Natural killer cell (primary cell): ENCODE data around the gene TTC7B. TPM values are rescaled to one million over a fixed set of nuclear protein-coding genes. Genes with fewer than 3 reads are reported as not detected.

ENCODE experiments used
- ATAC-seq, 3 donors: fragments of 150-1000 bp in 2 of 3; fragments of 200-7000 bp in 1 of 3; cut with Tn5 transposase; 1 replicate in 1 of 3; 2 replicates in 2 of 3; pipeline ENCODE4 v1.10.0; 2021; ENCODE audit warnings: mild to moderate bottlenecking in 2 of 3, moderate library complexity in 2 of 3
- DNase-seq, 2 donors: peaks; one replicate each; pipeline versions ENCODE4 v3.0.0 to v3.0.0-alpha.2; 2013 to 2021; ENCODE audit warnings: mixed read lengths in 1 of 2
- H3K27ac ChIP-seq: one replicate; pipeline ENCODE4 v1.5.1; 2013; ENCODE audit warnings: mild to moderate bottlenecking, low read length
- H3K27me3 ChIP-seq: one replicate; pipeline ENCODE4 v1.6.1; 2013; ENCODE audit warnings: low read length; ENCODE audit not compliant: control insufficient read depth, insufficient read depth
- H3K36me3 ChIP-seq: one replicate; pipeline ENCODE4 v1.6.1; 2013; ENCODE audit warnings: low read length; ENCODE audit not compliant: control insufficient read depth, insufficient read depth
- H3K4me1 ChIP-seq: one replicate; pipeline ENCODE4 v1.6.1; 2013; ENCODE audit warnings: low read length; ENCODE audit not compliant: control insufficient read depth, insufficient read depth
- H3K4me3 ChIP-seq: one replicate; pipeline ENCODE4 v1.5.1; 2013; ENCODE audit warnings: low read length
- H3K9me3 ChIP-seq: one replicate; pipeline ENCODE4 v1.6.1; 2013; ENCODE audit warnings: low read length; ENCODE audit not compliant: control insufficient read depth, insufficient read depth
- H3K27ac Mint-ChIP-seq, 2 donors: one replicate each; pipeline ENCODE4 v1.8.0; 2022; ENCODE audit warnings: mild to moderate bottlenecking in 2 of 2, mixed read lengths in 2 of 2, moderate library complexity in 1 of 2
- H3K27me3 Mint-ChIP-seq, 2 donors: one replicate each; pipeline ENCODE4 v1.8.0; 2022; ENCODE audit warnings: low read depth in 2 of 2, mixed read lengths in 2 of 2
- H3K36me3 Mint-ChIP-seq: one replicate; pipeline ENCODE4 v1.8.0; 2022; ENCODE audit warnings: mixed read lengths
- H3K4me1 Mint-ChIP-seq, 2 donors: one replicate each; pipeline ENCODE4 v1.8.0; 2022; ENCODE audit warnings: mixed read lengths in 2 of 2
- H3K4me3 Mint-ChIP-seq: one replicate; pipeline ENCODE4 v1.8.0; 2022; ENCODE audit warnings: mild to moderate bottlenecking, moderate library complexity, mixed read lengths
- H3K9me3 Mint-ChIP-seq, 2 donors: one replicate each; pipeline ENCODE4 v1.8.0; 2022; ENCODE audit warnings: mixed read lengths in 2 of 2
- WGBS: methylation state at CpG from one replicate; pipeline ENCODE4 v1.1.7; 2013; ENCODE audit warnings: missing lambda C conversion rate; ENCODE audit not compliant: insufficient coverage; 5-methylcytosine and 5-hydroxymethylcytosine counted together
- intact Hi-C: fragments of 100-400 bp; cut with micrococcal nuclease; formaldehyde crosslinking; loops from one replicate; pipeline ENCODE4 v1.14.2; 2022
- total RNA-seq, 4 donors: library from RNA; stranded (reverse); fragments of 120-200 nt in 1 of 4; gene quantifications; one replicate each; pipeline versions ENCODE4 v1.2.3 to v1.2.4, GENCODE V29; 2013 to 2022
- TF ChIP-seq, protein P1 (sequence below): fragments of 200-600 bp; IDR thresholded peaks from one replicate; pipeline ENCODE4 v1.8.0; 2022; ENCODE audit warnings: antibody characterized with exemption

The TTC7B gene
- total RNA-seq, 3 donors from 2014 or later (not counting 1 experiment from before 2014, with no cell fraction given): 1.7 to 17.2 (median 5.9) TPM

DNA sequence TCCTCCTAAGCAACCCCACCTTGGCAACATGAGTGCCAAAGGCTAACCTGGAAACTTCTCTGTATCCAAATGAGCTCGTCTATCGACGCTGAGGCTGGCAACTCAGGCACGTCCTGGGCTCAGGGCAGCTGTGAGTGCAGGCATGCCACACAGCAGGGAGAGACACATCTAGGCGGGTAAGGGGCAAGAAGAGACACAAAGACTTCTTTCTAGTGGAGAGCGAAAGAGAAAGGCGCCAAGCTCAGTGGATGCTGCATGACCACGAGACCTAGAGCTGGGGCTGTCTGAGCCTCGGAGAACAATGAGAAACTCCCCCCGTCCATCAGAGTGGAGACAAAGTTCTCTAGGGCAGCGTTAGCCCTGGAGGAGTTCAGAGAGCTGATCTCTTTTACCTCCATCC, 249.0 kb downstream of the TTC7B start:
- H3K4me3 ChIP-seq: no peak overlapping the region

DNA sequence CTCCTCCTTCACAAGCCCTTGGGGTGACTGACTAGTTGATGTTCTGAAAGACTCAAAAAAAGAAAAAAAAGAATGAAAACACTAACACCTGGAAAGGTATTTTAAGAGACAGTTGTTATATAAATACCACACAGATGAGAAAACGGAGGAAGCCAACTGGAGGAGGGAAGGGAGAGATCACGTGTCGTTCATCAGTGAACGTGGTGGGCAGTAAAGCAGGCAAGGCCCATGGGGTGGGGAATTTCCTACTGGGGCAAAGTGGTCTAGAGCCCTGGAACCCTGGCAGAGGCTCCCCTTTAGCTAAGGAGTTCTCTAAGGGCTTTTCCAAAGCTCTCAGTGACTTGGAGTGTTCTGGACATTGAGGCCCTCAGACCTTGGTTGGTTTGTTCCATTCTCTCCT, 249.7 kb downstream of the TTC7B start:
- Mint-ChIP-seq H3K27me3 (no peaks in the 10 kb centered on the region), H3K36me3 (no peaks in the 10 kb centered on the region), H3K9me3 (no peaks in the 10 kb centered on the region), H3K27ac (no peak overlapping the region), H3K4me3 (no peak overlapping the region), H3K4me1 (no peaks in the 10 kb centered on the region)
- Histone ChIP-seq H3K27ac (no peak overlapping the region), H3K4me1 (no peaks in the 10 kb centered on the region), H3K4me3 (no peak overlapping the region), H3K27me3 (no peaks in the 10 kb centered on the region), H3K9me3 (no peaks in the 10 kb centered on the region), H3K36me3 (no peaks in the 10 kb centered on the region)
- DNase-seq: no peak
- intact Hi-C loops: no loop called here
- TF ChIP-seq, protein P1, sequence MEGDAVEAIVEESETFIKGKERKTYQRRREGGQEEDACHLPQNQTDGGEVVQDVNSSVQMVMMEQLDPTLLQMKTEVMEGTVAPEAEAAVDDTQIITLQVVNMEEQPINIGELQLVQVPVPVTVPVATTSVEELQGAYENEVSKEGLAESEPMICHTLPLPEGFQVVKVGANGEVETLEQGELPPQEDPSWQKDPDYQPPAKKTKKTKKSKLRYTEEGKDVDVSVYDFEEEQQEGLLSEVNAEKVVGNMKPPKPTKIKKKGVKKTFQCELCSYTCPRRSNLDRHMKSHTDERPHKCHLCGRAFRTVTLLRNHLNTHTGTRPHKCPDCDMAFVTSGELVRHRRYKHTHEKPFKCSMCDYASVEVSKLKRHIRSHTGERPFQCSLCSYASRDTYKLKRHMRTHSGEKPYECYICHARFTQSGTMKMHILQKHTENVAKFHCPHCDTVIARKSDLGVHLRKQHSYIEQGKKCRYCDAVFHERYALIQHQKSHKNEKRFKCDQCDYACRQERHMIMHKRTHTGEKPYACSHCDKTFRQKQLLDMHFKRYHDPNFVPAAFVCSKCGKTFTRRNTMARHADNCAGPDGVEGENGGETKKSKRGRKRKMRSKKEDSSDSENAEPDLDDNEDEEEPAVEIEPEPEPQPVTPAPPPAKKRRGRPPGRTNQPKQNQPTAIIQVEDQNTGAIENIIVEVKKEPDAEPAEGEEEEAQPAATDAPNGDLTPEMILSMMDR: no peak
- no peak for ATAC-seq
- WGBS: 78% methylated on average over 4 of the region's 4 CpGs

More for the DNA sequence above, 249.0 kb downstream of the TTC7B start:
- H3K36me3 Mint-ChIP-seq: no peaks in the 10 kb centered on the region
- no peaks in the 10 kb centered on the region for H3K27me3 Mint-ChIP-seq
- Histone ChIP-seq H3K4me1 (no peaks in the 10 kb centered on the region), H3K9me3 (no peaks in the 10 kb centered on the region), H3K27me3 (no peaks in the 10 kb centered on the region), H3K36me3 (no peaks in the 10 kb centered on the region), H3K27ac (no peak overlapping the region)
- no peaks in the 10 kb centered on the region for H3K4me1 Mint-ChIP-seq
- H3K9me3 Mint-ChIP-seq: no peaks in the 10 kb centered on the region
- intact Hi-C loops: no loop called here
- no peak overlapping the region for H3K27ac Mint-ChIP-seq
- TF ChIP-seq, protein P1: no peak
- DNase-seq: no peak
- WGBS: 85% methylated on average over 10 of the region's 11 CpGs
- ATAC-seq: no peak
- H3K4me3 Mint-ChIP-seq: no peak overlapping the region

DNA sequence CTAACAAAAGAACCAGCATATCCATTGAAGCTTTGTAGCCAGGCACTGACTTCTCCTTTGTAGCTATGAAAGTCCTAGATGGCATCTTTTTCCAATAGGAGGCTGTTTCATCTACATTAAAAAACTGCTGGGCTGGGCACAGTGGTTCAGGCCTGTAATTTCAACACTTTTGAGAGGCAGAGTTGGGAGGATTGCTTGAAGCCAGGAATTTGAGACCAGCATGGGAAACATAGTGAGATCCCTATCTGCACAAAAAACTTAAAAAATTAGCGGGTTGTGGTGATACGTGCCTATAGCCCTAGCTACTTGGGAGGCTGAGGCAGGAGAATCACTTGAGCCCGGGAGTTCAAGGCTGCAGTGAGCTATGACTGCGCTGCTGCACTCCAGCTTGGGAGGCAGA, 251.7 kb downstream of the TTC7B start:
- Mint-ChIP-seq H3K9me3 (no peaks in the 10 kb centered on the region), H3K27ac (no peak overlapping the region), H3K36me3 (no peaks in the 10 kb centered on the region), H3K27me3 (no peaks in the 10 kb centered on the region), H3K4me3 (no peak overlapping the region), H3K4me1 (no peaks in the 10 kb centered on the region)
- no peaks in the 10 kb centered on the region for H3K36me3 ChIP-seq
- TF ChIP-seq, protein P1: no peak
- DNase-seq: no peak
- H3K4me1 ChIP-seq: no peaks in the 10 kb centered on the region
- H3K4me3 ChIP-seq: no peak overlapping the region
- no peak for ATAC-seq
- WGBS: 96% methylated on average over 4 of the region's 4 CpGs
- H3K27ac ChIP-seq: no peak overlapping the region
- H3K9me3 ChIP-seq: no peaks in the 10 kb centered on the region
- intact Hi-C loops: no loop called here
- no peaks in the 10 kb centered on the region for H3K27me3 ChIP-seq

DNA sequence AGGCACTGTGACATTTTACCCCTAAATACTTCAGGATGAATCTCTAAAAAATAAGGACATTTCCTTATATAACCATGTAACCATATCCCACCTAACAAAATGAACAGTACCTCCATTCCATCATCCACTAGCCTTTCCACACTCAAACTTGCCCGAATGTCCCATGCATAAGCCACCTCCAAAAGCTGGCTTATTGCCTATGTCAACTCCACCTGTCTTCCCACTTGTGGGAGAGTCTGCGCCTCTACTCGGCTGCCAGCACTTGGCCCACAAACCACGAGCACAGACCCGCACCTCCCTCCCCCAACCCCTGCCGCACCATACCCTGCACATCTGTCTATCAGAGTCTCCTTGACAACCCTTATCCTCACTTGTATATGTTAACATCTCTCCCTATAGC, 253.6 kb downstream of the TTC7B start:
- TF ChIP-seq, protein P1: no peak
- H3K4me1 Mint-ChIP-seq: no peaks in the 10 kb centered on the region
- no peak overlapping the region for H3K4me3 Mint-ChIP-seq
- DNase-seq (no peak), ATAC-seq (no peak)
- H3K27me3 Mint-ChIP-seq: no peaks in the 10 kb centered on the region
- intact Hi-C loops: no loop called here
- Histone ChIP-seq H3K36me3 (no peaks in the 10 kb centered on the region), H3K4me3 (no peak overlapping the region), H3K4me1 (no peaks in the 10 kb centered on the region), H3K27me3 (no peaks in the 10 kb centered on the region), H3K9me3 (no peaks in the 10 kb centered on the region), H3K27ac (no peak overlapping the region)
- no peaks in the 10 kb centered on the region for H3K36me3 Mint-ChIP-seq
- WGBS: 26% methylated on average over 6 of the region's 6 CpGs
- H3K9me3 Mint-ChIP-seq: no peaks in the 10 kb centered on the region
- no peak overlapping the region for H3K27ac Mint-ChIP-seq
